Measurements from ENCODE around the gene TUBB2A.
"Not testable (repeated sequence)": the region's sequence is repeated elsewhere in the genome, so short reads cannot be mapped to it uniquely, and the experiment has no call there.

The TUBB2A gene

DNA sequence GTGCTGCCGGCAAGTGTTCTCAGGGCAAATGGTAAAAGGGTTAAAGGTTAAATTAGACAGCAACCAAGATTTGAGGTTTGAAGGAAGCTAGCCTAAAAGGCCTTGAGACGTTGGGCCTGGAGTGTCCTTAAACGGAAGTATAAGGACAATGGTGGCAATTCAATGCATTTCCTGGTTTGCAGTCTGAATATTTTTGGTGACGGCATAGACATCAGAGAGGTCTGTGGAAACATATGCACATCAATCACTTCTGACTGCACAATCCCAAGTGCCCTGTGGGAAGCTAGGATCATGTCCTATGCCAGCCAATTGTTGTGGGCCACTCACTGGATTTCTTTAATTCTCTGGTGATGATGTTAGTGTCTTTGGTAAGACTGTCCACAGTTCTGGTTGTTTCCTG lies 25.7 kb upstream of the TUBB2A start:
- in situ Hi-C loops (cut with HindIII; ENCODE audit: low sequenced_read_pairs), result loop anchor here (5.0 to 10.0 kb wide), 2 partner anchors 62 to 96 kb away; no protein-coding TSS in a partner anchor

DNA sequence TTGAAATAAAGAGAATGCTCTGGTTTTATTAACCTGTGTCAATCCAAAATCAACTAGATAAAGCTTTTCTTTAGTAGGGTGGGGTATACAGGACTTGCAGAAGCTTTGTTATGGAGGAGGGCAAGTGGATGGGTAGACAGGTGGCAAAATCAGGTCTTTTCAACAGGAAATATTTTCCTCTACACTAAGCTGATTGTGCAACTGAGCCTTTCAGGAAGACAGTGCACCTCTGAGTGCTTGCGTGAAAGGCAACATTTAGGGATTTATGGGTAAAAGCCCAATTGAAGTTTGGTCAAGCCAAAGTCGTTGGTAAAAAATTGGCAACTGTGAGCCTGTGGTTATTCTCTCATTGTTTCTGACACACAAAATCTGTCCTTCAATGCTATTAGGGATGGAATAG lies 23.8 kb upstream of the TUBB2A start:
- in situ Hi-C loops (cut with HindIII; ENCODE audit: low sequenced_read_pairs), result loop anchor here (5.0 to 10.0 kb wide), 2 partner anchors 64 to 94 kb away; no protein-coding TSS in a partner anchor

DNA sequence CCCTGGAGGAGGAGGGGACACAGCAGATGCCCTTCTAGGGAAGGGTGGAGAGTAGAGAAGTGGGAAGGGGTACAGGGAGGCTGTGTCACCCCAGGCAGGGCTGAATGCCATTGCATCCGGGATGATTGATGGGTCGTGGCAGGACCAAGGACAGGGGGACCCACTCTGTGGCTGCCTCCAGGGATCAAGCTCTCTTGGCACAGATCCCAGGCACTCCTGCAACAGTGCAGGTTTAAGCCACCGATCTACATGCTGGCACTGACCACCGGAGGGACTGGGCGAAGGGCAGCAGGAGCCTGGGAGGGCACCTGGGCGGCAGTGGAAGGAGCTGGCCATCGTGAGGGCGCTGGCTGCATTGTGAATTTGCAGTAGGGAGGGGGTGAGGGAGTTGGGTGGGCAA lies 22.6 kb upstream of the TUBB2A start:
- in situ Hi-C loops (cut with HindIII; ENCODE audit: low sequenced_read_pairs), result loop anchor here (5.0 to 10.0 kb wide), 2 partner anchors 65 to 93 kb away; no protein-coding TSS in a partner anchor

DNA sequence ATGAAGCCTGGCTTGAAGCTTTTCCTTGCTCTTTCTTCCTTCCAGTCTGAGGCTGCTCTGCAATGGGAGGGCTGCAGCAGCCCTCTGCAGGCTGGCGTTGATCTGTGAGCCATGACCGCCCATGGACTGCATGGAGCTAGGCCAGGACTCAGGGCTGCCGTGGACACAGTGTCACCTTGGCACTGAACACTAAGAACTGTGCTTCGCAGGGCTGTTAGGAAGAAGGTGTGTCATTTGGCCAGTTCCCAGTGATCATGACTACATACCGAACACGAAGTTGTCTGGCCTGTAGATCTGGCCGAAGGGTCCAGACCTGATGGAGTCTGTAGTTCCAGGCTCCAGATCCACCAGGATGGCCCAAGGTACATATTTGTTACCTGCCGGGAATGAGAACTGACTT lies 21.3 kb upstream of the TUBB2A start:
- in situ Hi-C loops (cut with HindIII; ENCODE audit: low sequenced_read_pairs), result not testable (repeated sequence)

DNA sequence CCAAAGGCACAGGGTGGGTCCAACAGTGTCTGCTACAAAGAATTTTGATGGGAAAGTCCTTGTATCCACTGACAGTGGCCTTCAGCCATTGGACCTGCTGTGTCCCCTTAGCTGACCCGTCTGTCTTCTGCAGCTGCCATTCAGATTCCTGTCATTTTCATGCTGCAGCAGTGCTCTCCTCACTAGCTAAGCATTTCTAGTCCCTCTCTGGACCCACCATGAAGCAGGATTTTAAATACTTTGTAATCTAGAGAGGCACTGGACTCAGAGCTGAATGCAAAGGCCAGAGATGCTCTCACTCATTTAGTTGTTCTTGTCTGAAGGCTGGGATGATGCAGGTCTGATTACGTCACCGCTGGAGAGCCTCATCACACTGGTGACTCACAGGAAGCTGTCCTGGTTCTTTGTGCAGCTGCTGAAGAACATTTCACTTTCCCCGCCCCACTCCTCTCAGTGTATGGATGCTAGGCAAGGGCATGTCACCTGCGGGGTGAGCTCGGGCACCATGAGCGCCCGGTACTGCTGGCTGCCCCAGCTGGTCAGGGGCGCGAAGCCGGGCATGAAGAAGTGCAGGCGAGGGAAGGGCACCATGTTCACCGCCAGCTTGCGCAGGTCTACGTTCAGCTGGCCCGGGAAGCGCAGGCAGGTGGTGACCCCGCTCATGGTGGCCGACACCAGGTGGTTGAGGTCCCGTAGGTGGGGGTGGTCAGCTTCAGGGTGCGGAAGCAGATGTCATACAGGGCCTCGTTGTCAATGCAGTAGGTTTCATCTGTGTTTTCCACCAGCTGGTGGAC lies 19.4 kb upstream of the TUBB2A start:
- in situ Hi-C loops (cut with HindIII; ENCODE audit: low sequenced_read_pairs), result no loop called here

DNA sequence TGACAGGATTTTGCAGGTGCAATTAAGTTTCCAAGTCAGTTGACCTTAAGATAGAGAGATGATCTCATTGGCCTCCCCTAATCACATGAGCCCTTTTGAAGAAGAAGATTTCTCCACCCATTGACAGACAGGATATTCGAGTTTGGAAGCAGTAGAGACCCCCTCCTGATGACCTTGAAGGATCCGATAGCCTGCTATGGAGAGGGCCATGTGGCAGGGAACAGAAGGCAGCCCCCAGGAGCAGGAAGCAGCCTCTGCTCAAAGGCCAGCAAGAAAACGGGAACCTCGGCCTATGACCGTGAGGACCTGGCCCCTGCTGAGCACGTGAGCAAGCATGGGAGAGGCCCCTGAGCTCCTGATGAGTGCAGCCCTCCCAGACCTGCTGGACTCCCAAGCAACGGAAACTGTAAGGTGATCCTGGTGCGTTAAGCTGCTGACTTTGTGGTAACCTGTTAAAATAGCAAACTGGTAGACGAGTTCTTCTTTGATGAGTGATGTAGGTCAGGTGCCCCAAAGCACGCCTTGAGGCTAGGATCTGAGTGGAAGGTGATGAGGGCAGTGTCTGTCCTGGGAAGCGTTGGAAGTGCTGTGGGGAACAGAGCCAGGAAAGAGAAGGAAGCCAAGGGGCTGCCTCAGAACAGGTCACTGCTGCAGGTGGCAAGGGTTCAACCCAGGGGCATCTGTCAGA lies 18.5 kb upstream of the TUBB2A start:
- in situ Hi-C loops (cut with HindIII; ENCODE audit: low sequenced_read_pairs), result no loop called here

DNA sequence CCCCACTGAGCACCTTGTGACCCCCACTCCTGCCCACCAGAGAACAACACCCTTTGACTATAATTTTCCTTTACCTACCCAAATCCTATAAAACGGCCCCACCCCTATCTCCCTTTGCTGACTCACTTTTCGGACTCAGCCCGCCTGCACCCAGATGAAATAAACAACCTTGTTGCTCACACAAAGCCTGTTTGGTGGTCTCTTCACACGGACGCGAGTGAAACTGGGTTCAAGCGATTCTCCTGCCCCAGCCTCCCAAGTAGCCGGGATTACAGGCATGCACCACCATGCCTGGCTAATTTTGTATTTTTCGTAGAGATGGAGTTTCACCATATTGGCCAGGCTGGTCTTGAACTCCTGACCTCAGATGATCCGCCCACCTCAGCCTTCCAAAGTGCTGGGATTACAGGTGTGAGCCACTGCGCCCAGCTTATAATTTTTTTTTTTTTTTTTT lies 16.3 kb upstream of the TUBB2A start:
- in situ Hi-C loops (cut with HindIII; ENCODE audit: low sequenced_read_pairs), result not testable (repeated sequence)

DNA sequence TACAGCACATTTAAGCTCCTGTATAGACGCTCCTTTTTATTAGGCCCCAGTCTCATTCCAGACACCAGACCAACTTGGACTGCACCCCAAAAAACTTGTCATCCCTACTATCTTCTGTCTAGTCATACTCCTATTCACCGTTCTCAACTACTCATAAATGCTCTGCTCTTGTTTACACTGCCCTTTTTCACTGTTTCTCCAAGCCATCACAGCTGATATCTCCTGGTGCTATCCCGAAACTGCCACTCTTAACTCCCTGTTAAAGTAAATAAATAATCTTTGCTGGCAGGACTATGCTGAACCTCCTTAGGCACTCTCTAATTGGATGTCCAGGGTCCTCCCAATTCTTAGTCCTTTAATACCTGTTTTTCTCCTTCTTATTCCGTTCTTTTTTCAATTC lies 15.4 kb upstream of the TUBB2A start:
- in situ Hi-C loops (cut with HindIII; ENCODE audit: low sequenced_read_pairs), result not testable (repeated sequence)

DNA sequence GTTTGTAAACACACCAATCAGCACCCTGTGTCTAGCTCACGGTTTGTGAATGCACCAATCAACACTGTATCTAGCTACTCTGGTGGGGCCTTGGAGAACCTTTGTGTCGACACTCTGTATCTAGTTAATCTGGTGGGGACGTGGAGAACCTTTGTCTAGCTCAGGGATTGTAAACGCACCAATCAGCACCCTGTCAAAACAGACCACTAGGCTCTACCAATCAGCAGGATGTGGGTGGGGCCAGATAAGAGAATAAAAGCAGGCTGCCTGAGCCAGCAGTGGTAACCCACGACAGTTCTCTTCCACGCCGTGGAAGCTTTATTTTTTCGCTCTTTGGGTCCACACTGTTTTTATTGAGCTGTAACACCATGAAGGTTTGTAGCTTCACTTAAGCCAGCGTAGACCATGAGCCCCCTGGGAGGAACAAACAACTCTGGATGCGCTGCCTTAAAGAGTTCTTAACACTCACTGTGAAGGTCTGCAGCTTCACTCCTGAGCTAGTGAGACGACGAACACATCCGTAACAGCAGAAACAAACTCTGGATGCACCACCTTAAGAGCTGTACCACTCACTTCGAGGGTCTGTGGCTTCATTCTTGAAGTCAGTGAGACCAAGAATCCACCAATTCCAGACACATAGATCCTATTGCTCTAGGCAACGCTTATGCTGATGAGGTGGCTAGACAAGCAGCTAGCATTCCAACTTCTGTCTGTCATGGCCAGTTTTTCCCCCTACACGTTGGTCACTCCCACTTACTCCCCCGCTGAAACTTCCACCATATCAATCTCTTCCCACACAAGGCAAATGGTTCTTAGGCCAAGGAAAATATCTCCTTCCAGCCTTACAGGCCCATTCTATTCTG lies 14.2 kb upstream of the TUBB2A start:
- in situ Hi-C loops (cut with HindIII; ENCODE audit: low sequenced_read_pairs), result not testable (repeated sequence)

DNA sequence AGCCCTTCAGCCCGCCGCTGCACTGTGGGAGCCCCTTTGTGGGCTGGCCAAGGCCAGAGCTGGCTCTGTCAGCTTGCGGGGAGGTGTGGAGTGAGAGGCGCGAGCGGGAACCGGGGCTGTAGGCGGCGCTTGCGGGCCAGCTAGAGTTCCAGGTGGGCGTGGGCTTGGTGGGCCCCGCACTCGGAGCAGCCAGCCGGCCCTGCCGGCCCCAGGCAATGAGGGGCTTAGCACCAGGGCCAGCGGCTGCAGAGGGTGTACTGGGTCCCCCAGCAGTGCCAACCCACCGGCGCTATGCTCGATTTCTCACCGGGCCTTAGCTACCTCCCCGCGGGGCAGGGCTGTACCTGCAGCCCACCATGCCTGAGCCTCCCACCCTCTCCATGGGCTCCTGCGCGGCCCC lies 13.3 kb upstream of the TUBB2A start:
- in situ Hi-C loops (cut with HindIII; ENCODE audit: low sequenced_read_pairs), result not testable (repeated sequence)

DNA sequence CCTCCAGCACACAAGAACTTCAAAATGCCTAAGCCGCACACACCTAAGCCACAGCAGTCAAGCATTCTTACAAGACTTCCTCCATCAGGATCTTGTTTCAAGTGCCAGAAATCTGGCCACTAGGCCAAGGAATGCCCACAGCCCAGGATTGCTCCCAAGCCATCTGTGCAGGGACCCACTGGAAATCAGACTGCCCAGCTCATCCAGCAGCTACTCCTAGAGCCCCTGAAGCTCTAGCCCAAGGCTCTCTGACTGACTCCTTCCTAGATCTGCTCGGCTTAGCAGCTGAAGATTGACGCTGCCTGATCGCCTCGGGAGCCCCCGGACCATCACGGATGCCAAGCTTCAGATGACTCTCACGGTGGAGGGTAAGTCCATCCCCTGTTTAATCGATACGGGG lies 10.7 kb upstream of the TUBB2A start:
- in situ Hi-C loops (cut with HindIII; ENCODE audit: low sequenced_read_pairs), result not testable (repeated sequence)

DNA sequence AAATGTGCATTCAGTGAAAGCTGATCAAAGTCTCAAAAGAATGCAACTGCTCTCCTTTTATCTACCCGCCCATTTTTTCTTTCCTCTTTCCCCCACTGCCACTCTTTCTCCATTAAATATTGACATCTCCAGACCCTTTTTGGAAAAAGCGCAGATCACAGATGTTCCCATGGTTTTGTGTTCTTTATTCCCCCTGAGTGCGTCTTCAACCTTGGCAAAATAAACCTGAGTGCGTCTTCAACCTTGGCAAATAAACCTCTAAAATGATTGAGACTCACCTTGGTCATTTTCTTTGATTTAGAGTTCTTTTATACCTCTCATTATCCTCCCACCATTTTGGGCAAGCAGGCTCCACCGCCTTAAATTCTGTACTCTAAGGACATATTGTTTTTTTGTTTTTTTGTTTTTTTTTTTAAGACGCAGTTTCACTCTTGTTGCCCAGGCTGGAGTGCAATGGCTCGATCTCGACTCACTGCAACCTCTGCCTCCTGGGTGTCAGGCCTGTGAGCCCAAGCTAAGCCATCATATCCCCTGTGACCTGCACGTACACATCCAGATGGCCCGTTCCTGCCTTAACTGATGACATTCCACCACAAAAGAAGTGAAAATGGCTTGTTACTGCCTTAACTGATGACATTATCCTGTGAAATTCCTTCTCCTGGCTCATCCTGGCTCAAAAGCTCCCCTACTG lies 9.3 kb upstream of the TUBB2A start:
- in situ Hi-C loops (cut with HindIII; ENCODE audit: low sequenced_read_pairs), result not testable (repeated sequence)

DNA sequence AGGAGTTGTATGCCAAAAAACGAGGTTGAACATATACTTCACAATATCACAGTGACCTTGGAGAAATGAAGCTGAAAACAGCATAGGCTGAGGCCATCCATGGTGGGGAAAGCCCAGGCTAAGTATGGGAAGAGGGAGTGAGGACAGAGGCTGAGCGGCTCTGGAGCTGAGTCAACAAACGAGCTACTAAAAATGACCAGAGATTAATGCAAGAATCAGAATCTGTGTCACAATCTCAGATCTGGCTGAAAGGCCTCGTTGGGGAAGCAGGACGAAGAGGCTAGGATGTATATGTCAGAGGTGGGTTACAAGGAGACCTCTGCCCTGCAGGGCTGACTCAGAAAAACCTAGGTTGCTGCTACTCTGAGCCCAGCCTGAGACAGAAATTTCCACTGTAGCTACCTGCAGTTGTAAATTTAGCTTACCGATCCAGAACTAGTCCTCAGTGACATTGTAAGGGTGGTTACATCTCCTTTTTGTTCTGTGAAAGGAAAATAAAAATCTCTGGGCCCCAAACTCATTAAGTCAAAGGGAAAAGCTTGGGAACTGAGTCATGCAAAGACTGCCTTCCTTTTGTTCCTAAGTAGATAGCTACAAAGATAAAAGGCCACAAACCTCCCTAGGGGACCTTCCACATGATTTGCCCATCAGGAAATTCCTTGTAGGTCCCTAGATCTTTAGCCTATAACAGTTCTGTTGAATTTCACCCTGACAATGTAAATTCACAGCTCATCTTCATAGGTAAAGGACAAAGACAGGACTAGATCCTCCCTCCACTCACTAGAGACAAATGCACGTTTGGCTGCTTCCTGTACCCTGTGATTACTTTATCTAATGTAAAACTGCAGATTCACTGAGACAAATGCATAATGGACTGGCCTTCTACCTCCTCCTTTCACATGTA lies 8.5 kb upstream of the TUBB2A start:
- in situ Hi-C loops (cut with HindIII; ENCODE audit: low sequenced_read_pairs), result no loop called here

DNA sequence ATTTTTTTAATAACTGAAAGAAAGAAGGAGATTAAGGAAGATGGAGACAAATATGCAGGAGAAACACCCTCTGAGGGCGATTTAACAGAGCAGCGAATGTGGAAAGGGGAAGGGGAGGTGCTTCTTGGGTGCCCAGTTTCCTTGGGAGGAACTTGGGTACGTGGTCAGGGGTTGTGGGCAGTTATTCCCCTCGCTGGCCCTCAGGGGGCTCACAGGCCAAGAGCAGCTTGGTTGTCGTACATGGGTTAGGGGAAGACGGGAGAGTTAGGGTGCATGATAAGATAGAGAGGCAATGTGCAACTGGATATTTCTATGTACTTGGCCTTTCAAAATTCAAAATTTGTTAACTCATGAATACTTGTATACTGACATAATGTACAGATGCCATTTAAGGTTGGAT lies 7.0 kb upstream of the TUBB2A start:
- in situ Hi-C loops (cut with HindIII; ENCODE audit: low sequenced_read_pairs), result no loop called here

DNA sequence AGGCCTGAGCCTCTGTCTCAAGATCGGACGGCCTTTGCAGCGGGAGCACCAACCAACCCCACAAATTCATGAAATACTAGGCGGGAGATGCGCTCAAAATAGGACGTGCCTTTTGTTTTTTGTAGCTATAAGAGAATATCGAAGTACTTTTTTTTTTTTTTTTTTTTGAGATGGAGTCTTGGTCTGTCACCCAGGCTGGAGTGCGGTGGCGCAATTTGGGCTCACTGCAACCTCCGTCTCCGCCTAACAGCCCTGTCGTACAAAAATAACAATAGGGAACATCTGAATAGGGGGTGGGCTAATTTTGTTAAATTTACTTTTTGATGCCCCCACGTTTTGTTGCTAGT lies 5.9 kb upstream of the TUBB2A start:
- in situ Hi-C loops (cut with HindIII; ENCODE audit: low sequenced_read_pairs), result no loop called here

DNA sequence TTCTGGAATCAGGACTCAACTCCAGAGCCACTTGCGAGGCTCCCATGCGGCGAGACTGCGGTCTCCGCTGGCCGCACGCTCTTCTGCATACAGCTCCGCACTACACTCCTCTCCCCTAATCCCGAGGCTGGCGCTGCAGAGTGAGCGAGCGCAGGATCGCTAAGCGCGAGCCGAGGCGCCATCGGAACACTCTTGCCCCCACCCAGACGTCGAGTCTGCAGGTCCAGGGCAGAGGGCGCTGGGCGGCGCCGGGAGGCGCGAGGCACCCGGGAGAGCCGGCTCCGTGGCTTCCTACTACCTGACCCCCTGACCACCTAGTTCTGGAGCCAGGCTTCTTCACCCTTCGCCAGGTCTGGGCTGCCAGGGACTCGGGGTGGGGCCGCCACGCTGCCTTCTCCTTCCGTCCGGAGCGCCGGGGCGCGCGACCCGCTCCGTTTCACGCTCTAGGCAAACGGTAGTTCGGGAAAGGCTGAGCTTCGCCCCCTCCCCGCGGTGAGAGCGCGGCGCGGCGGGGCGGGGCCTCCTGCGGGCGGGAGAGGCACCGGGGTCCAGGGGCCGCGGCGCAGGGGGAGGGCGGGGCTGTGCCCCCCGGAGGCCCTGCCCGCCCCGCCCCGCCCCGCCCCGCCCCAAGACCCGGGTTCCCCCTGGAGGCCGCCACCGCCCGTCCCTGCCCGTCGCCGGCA lies 5.4 kb upstream of the TUBB2A start:
- in situ Hi-C loops (cut with HindIII; ENCODE audit: low sequenced_read_pairs), result no loop called here

DNA sequence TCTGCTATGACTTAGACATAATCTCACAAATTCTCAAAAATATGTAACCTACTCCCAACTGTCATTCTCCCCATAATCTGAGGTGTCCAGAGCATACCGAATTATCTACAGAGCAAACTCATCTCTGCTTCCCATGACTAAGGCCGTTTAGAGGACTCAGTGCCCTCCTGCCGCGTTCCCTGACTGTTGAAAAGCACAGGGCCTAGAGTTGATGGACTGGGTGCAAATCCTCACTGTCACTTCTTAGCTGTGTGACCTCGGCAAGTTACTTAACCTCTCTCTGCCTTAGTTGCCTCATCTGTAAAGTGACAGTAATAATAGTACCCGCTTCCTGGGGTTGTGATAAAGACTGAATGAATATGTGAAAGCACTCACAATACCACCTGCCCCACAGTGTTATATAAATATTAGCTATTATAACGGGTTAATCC lies 4.7 kb upstream of the TUBB2A start:
- in situ Hi-C loops (cut with HindIII; ENCODE audit: low sequenced_read_pairs), result no loop called here

DNA sequence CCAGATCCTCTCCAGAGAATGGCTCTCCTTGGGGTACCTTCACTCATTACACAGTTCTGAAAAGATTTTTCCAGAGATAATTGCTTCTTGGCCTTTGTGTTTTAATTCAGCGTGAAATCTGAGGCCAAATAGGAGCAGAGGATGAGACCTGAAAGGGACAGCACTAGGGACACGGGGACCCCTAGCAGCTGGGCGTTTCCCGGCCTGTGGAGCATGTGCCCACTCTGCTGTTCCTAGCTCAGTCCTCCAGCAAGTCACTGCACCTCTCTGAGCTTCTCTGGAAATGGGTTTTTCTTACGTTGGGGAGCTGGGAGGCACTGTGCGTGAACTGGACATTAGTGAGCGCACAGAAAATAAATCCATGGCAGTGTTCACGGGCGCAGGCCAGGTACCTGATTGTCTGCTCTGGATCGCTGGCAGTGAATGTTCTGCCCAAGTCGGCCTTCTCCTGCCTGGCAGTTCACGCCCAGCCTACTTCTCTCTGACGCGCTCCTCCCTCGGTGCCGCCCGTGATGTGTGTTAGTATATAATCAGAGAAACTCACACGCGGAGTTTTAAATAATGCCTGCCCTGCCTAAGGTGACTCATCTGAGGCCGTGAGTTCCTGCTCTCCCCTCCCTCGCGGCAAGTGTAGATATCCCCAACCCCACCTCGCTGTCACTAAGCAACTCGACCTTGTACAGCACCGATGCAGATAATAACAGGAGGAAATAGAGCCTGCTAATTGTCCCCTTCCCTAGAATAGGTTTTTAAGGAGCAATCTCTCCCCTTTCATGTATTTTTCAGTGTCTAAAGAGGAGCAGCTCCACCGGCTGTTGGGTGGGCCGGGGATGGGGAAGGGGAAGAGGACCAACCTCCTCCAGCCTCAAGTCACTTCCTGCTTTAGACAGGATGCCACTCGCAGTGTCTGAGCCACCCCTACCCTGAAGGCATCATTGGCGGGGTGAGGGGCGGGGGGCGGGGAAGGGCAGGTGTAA lies 2.7 kb upstream of the TUBB2A start:
- in situ Hi-C loops (cut with HindIII; ENCODE audit: low sequenced_read_pairs), result no loop called here

Data from endothelial cell of hepatic sinusoid (primary cell).